Measurements from ENCODE around the gene ERCC4.
A peak's percentile ranks its signal among the peaks of the same experiment; 100 is the strongest.

The ERCC4 gene

DNA sequence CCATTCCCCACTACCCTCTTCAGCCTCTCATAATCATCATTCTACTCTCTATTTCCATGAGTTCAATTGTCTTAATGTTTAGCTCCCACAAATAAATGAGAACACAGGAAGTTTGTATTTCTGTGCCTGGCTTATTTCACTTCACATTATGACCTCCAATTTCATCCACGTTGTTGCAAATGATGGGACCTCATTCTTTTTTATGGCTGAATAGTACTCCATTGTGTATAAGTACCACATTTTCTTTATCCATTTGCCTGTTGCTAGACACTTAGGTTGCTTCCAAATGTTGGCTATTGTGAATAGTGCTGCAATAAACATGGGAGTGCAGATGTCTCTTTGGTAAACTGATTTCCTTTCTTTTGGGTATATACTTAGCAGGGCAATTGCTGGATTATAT lies 42.3 kb downstream of the ERCC4 start:
- H3K27me3 ChIP-seq (ENCODE audit: low read depth, low read length): no peaks in the 10 kb centered on the region
- H3K4me3 ChIP-seq (ENCODE audit: low read length): no peak overlapping the region
- H3K4me2 ChIP-seq (ENCODE audit: low read length): no peak overlapping the region
- H3K79me2 ChIP-seq (ENCODE audit: low read length): no peaks in the 10 kb centered on the region
- H3K36me3 ChIP-seq (replicated peaks; ENCODE audit: low read depth, low read length): no peaks in the 10 kb centered on the region
- H2AFZ ChIP-seq (ENCODE audit: low read depth, low read length): no peak overlapping the region
- no peak overlapping the region for H3K27ac ChIP-seq (ENCODE audit: low read length)
- peaks cover 27% of the 10 kb centered on the region for H3K4me1 ChIP-seq (ENCODE audit: low read length)
- no peaks in the 10 kb centered on the region for H3K9me3 ChIP-seq (ENCODE audit: insufficient read depth, low read length)
- no peaks in the 10 kb centered on the region for H4K20me1 ChIP-seq (ENCODE audit: insufficient read depth, low read length)
- no peak overlapping the region for H3K9ac ChIP-seq (ENCODE audit: low read length)
- TF ChIP-seq CTCF (IDR thresholded peaks at IDR 0.05; ENCODE audit: low read depth, low read length): no peak
- TF ChIP-seq EZH2phosphoT487 (IDR thresholded peaks at IDR 0.05; ENCODE audit: low read depth): no peak

GRCh38 chr16:13968835-13969234 lies 48.9 kb downstream of the ERCC4 start:
- H2AFZ ChIP-seq (ENCODE audit: low read depth, low read length): no peak overlapping the region
- no peaks in the 10 kb centered on the region for H3K36me3 ChIP-seq (replicated peaks; ENCODE audit: low read depth, low read length)
- no peaks in the 10 kb centered on the region for H3K79me2 ChIP-seq (ENCODE audit: low read length)
- H3K9me3 ChIP-seq (ENCODE audit: insufficient read depth, low read length): peaks cover 4% of the 10 kb centered on the region; the same call in 1 of the 2 replicates
- H4K20me1 ChIP-seq (ENCODE audit: insufficient read depth, low read length): no peaks in the 10 kb centered on the region
- TF ChIP-seq EZH2phosphoT487 (IDR thresholded peaks at IDR 0.05; ENCODE audit: low read depth): no peak
- TF ChIP-seq CTCF (IDR thresholded peaks at IDR 0.05; ENCODE audit: low read depth, low read length): peak; percentile 24; the same call in 1 of the 2 replicates
- peaks cover 10% of the 10 kb centered on the region for H3K4me1 ChIP-seq (ENCODE audit: low read length)
- no peak overlapping the region for H3K9ac ChIP-seq (ENCODE audit: low read length)
- H3K4me3 ChIP-seq (ENCODE audit: low read length): no peak overlapping the region
- H3K27ac ChIP-seq (ENCODE audit: low read length): no peak overlapping the region
- no peak overlapping the region for H3K4me2 ChIP-seq (ENCODE audit: low read length)
- no peaks in the 10 kb centered on the region for H3K27me3 ChIP-seq (ENCODE audit: low read depth, low read length)

DNA sequence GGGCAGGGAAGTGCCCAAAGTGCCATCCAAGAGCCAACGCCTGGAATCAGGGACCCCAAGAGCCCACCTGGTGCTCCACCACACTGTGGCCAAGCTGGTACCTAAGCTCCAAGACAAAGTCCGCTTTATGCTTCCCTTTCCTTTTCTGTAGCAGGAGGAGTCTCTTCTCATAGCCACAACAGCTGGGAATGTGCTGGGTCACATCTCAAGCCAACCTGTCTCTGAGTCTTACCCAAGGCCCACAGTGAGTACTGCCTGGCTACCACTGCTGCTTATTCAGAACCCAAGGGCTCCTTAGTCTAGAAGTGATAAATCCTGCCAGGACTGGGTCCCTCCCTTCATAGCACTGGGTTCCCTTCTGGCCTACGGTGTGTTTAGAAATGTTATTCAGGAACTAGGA lies 49.8 kb downstream of the ERCC4 start:
- H3K4me3 ChIP-seq (ENCODE audit: low read length): no peak overlapping the region
- peaks cover 4% of the 10 kb centered on the region; the same call in 1 of the 2 replicates for H3K9me3 ChIP-seq (ENCODE audit: insufficient read depth, low read length)
- no peaks in the 10 kb centered on the region for H3K27me3 ChIP-seq (ENCODE audit: low read depth, low read length)
- no peak overlapping the region for H3K27ac ChIP-seq (ENCODE audit: low read length)
- no peaks in the 10 kb centered on the region for H3K79me2 ChIP-seq (ENCODE audit: low read length)
- peaks cover 10% of the 10 kb centered on the region for H3K4me1 ChIP-seq (ENCODE audit: low read length)
- H4K20me1 ChIP-seq (ENCODE audit: insufficient read depth, low read length): no peaks in the 10 kb centered on the region
- H3K4me2 ChIP-seq (ENCODE audit: low read length): no peak overlapping the region
- TF ChIP-seq CTCF (IDR thresholded peaks at IDR 0.05; ENCODE audit: low read depth, low read length) (no peak), EZH2phosphoT487 (IDR thresholded peaks at IDR 0.05; ENCODE audit: low read depth) (no peak)
- no peaks in the 10 kb centered on the region for H3K36me3 ChIP-seq (replicated peaks; ENCODE audit: low read depth, low read length)
- H2AFZ ChIP-seq (ENCODE audit: low read depth, low read length): no peak overlapping the region
- H3K9ac ChIP-seq (ENCODE audit: low read length): no peak overlapping the region

DNA sequence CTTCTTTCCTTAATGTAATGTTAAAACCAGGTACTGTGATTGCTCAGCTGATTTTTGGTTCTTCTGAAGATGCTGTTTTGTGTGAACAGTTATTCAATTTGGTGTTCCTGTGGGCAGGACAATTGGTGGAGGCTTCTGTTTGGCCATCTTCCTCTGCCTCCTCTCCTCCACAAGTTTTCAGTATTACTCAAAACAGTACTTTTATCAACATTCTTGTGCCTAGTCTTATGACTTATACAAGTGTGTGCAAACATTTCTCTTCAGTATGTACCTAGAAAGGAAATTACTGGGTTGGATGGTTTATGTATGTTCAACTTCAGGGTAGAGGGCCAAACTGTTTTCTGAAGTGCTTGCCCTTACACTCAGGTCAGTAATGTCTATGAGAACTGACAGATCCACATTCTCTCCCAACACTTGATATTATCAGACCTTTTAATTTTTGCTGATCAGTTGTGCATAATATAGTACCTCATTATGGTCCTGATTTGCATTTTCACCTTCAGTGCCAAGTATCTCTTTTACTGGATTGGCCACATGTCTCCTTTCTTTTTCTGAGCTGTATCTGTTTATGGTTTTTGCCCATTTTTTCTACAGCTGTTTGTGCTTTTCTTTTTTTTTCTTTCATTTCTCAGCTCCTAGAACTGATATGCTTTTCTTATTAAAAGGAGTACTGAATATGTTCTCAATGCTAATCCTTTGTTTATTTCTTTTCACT lies 50.9 kb downstream of the ERCC4 start:
- H2AFZ ChIP-seq (ENCODE audit: low read depth, low read length): no peak overlapping the region
- no peaks in the 10 kb centered on the region for H3K79me2 ChIP-seq (ENCODE audit: low read length)
- peak overlapping the region; percentile 14; the same call in 1 of the 2 replicates for H3K4me2 ChIP-seq (ENCODE audit: low read length)
- H4K20me1 ChIP-seq (ENCODE audit: insufficient read depth, low read length): no peaks in the 10 kb centered on the region
- H3K4me3 ChIP-seq (ENCODE audit: low read length): no peak overlapping the region
- peaks cover 10% of the 10 kb centered on the region for H3K4me1 ChIP-seq (ENCODE audit: low read length)
- no peaks in the 10 kb centered on the region for H3K27me3 ChIP-seq (ENCODE audit: low read depth, low read length)
- no peak overlapping the region for H3K9ac ChIP-seq (ENCODE audit: low read length)
- H3K27ac ChIP-seq (ENCODE audit: low read length): peak overlapping the region; percentile 4; the same call in 1 of the 2 replicates
- peaks cover 4% of the 10 kb centered on the region; the same call in 1 of the 2 replicates for H3K9me3 ChIP-seq (ENCODE audit: insufficient read depth, low read length)
- no peak for TF ChIP-seq CTCF (IDR thresholded peaks at IDR 0.05; ENCODE audit: low read depth, low read length)
- TF ChIP-seq EZH2phosphoT487 (IDR thresholded peaks at IDR 0.05; ENCODE audit: low read depth): no peak
- H3K36me3 ChIP-seq (replicated peaks; ENCODE audit: low read depth, low read length): no peaks in the 10 kb centered on the region

All from OCI-LY3 (cell line).